Activated naive CD4-positive, alpha-beta T cell treated with anti-CD3 and anti-CD28 coated beads, Interleukin-2, amount 10 ng/mL, durations not matched to agents 7 days and 5 days (primary cell): Measurements from ENCODE around the gene PM20D2.
"Not testable (repeated sequence)": the region's sequence is repeated elsewhere in the genome, so short reads cannot be mapped to it uniquely, and the experiment has no call there.

Source experiments
- CTCF ChIA-PET: fragments of 350-600 bp; sonication (Branson Sonifier 250); formaldehyde crosslinking; loops from one replicate; lab custom pipeline; 2021; ENCODE audit warnings: antibody characterized with exemption; lab: Charles Lee
- DNase-seq: peaks from one replicate; pipeline ENCODE4 v3.0.0-alpha.2; 2020
- H3K27ac Mint-ChIP-seq: one replicate; pipeline ENCODE4 v1.8.0; 2021; ENCODE audit warnings: mild to moderate bottlenecking, moderate library complexity, mixed read lengths
- H3K27me3 Mint-ChIP-seq: one replicate; pipeline ENCODE4 v1.8.0; 2021; ENCODE audit warnings: mild to moderate bottlenecking, mixed read lengths
- H3K36me3 Mint-ChIP-seq: one replicate; pipeline ENCODE4 v1.8.0; 2021; ENCODE audit warnings: mixed read lengths
- H3K4me1 Mint-ChIP-seq: one replicate; pipeline ENCODE4 v1.8.0; 2021; ENCODE audit warnings: mixed read lengths
- H3K4me3 Mint-ChIP-seq: one replicate; pipeline ENCODE4 v1.8.0; 2021; ENCODE audit warnings: mild to moderate bottlenecking, moderate library complexity, mixed read lengths
- H3K9me3 Mint-ChIP-seq: one replicate; pipeline ENCODE4 v1.8.0; 2021; ENCODE audit warnings: mixed read lengths

The PM20D2 gene, protein sequence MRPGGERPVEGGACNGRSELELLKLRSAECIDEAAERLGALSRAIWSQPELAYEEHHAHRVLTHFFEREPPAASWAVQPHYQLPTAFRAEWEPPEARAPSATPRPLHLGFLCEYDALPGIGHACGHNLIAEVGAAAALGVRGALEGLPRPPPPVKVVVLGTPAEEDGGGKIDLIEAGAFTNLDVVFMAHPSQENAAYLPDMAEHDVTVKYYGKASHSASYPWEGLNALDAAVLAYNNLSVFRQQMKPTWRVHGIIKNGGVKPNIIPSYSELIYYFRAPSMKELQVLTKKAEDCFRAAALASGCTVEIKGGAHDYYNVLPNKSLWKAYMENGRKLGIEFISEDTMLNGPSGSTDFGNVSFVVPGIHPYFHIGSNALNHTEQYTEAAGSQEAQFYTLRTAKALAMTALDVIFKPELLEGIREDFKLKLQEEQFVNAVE

GRCh38 chr6:89145956-89146717 lies at the start of gene PM20D2:
Gene PM20D2 (plus strand): TSS chr6:89146055. CDS start chr6:89146145, 90 bp downstream.
- CTCF ChIA-PET, result interaction anchor here (1.4 to 3.5 kb wide), 2 partner anchors 66 to 161 kb away, joined by 3 to 20 read pairs; partner anchors contain the start of gene PNRC1

GRCh38 chr6:89098461-89098860 lies 47.4 kb upstream of the PM20D2 start:
- no peaks in the 10 kb centered on the region for H3K9me3 Mint-ChIP-seq
- CTCF ChIA-PET, result no interaction called here
- H3K4me3 Mint-ChIP-seq, result no peak overlapping the region
- no peak for DNase-seq
- no peaks in the 10 kb centered on the region for H3K4me1 Mint-ChIP-seq
- H3K27ac Mint-ChIP-seq, result no peak overlapping the region
- H3K36me3 Mint-ChIP-seq, result no peaks in the 10 kb centered on the region
- H3K27me3 Mint-ChIP-seq, result no peaks in the 10 kb centered on the region

More at GRCh38 chr6:89145956-89146717, at the start of gene PM20D2:
- Mint-ChIP-seq H3K4me3 (peak within 1 kb of the TSS; percentile 88), H3K36me3 (peaks cover 23% of the 10 kb centered on the region), H3K9me3 (no peaks in the 10 kb centered on the region), H3K27me3 (no peaks in the 10 kb centered on the region), H3K27ac (peak within 1 kb of the TSS; percentile 93), H3K4me1 (peaks cover 37% of the 10 kb centered on the region)
- peak; percentile 74 for DNase-seq

- Mint-ChIP-seq H3K27me3 (no peaks in the 10 kb centered on the region), H3K4me1 (no peaks in the 10 kb centered on the region), H3K27ac (no peak overlapping the region), H3K4me3 (no peak overlapping the region), H3K9me3 (no peaks in the 10 kb centered on the region), H3K36me3 (no peaks in the 10 kb centered on the region)
- DNase-seq, result no peak
- CTCF ChIA-PET, result no interaction called here
These were observed 45.7 kb upstream of the PM20D2 start for GRCh38 chr6:89100114-89100513.

DNA sequence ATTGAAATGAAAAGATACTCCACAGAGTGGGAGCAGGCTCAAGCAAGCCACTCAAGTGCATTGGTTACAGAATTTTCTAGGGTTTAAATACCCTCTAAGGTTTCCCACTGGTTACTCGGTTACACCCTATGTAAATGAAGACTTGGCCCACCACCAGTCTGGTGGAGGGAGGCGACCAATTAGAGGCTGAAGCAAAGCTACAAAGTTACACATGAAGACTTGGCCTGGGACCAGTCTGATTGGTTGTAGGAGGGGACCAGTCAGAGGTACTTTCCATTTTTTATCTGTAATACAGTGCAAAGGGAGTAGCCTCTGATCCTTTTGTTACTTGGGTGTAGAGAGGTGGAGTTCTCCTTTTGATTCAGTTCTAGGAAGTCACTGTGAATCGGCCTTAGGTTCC lies 35.6 kb upstream of the PM20D2 start:
- CTCF ChIA-PET, result no interaction called here
- Mint-ChIP-seq H3K4me1 (no peaks in the 10 kb centered on the region), H3K4me3 (no peak overlapping the region), H3K27me3 (no peaks in the 10 kb centered on the region), H3K36me3 (no peaks in the 10 kb centered on the region), H3K27ac (no peak overlapping the region), H3K9me3 (no peaks in the 10 kb centered on the region)
- no peak for DNase-seq

DNA sequence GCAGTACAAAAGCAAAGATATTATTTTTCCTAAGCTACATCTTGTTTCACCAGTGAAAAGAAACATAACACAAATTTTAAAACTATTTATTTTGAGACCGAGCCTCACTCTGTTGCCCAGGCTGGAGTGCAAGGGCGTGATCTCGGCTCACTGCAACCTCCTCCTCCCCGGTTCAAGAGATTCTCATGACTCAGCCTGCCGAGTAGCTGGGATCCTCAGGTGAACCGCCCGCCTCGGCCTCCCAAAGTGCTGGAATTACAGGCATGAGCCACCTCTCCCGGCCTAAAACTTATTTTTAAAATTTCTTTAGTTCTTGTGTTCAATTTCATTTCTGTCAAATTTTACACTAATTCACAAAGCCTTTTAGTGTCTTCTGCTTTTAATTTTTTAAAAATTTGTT lies 33.9 kb upstream of the PM20D2 start:
- no peak for DNase-seq
- Mint-ChIP-seq H3K27me3 (peaks cover 9% of the 10 kb centered on the region), H3K27ac (no peak overlapping the region), H3K36me3 (no peaks in the 10 kb centered on the region), H3K4me3 (no peak overlapping the region), H3K4me1 (peaks cover 2% of the 10 kb centered on the region), H3K9me3 (no peaks in the 10 kb centered on the region)
- CTCF ChIA-PET, result no interaction called here

DNA sequence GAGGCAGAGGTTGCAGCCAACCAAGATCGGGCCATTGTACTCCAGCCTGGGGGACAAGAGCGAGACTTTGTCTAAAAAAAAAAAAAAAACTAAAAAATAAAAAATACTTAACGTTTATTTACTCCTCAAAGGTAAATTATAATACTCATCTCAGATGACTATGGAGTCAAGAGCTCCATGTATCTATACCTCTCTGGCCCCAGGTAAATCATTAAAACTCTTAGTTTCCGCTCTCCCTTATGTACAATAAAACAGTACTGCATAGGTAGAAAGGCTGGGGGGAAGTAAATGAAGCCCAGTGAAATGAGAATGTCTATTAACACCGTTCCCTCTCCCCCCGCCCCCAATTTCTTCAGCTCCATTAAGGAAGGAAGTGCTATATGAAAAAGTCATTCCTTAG lies 29.2 kb upstream of the PM20D2 start:
- Mint-ChIP-seq H3K9me3 (no peaks in the 10 kb centered on the region), H3K27me3 (peaks cover 38% of the 10 kb centered on the region), H3K4me3 (peak overlapping the region; percentile 68), H3K27ac (no peak overlapping the region), H3K4me1 (peaks cover 6% of the 10 kb centered on the region), H3K36me3 (no peaks in the 10 kb centered on the region)
- no peak for DNase-seq
- CTCF ChIA-PET, result interaction anchor here (0.9 kb wide), 1 partner anchor 134 kb away, joined by 4 read pairs; no protein-coding TSS in a partner anchor

DNA sequence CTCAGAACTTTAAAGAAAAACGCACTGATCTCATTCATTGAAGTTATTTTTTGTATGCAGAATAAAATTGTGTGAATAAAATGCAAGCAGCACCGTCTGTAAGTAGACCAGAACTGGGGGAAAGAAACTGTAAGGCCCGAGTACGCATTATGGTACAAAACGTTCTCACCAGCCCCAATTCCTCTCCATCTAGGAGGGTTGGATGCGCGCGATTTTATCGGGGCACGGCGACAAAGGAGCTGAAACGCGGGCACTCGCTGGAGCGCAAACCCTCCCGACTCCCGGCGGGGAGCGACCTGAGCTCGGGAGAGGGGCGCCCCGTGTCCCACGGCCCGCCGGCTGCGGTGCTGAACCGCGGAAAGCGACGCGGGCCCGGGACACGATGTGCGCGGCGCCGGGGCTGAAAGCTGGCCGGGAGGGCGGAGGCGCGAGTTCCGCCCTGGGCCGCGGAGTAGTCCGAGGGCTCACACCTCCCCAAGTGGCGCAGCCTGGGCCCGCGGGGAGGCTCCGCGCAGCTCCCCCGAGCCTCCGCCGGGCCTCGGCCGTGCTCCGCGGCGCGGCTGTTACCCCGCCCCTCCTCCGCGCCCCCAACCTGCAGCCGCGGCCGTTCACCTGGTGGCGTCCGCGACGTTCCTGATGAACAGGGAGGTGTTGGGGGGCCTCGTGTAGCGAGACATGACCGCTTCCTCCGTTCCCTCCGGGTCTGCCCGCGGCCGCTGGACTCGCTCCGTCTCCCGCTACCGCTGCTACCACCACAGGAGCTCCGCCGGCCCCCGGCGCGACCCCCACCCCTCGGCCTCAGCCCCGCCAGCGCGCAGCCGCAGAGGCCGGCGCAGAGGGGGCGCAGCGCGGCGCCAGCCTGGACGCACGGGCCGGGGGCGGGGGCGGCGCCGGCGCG lies 28.4 kb upstream of the PM20D2 start, which contains the start of gene SRSF12:
Gene SRSF12, minus strand, starts transcription at position 861 of the 898 bp plus-strand sequence. Its CDS starts 184 bp downstream, at position 677.
- no peak within 1 kb of the TSS for H3K27ac Mint-ChIP-seq
- H3K4me3 Mint-ChIP-seq, result peak within 1 kb of the TSS; percentile 68
- H3K36me3 Mint-ChIP-seq, result no peaks in the 10 kb centered on the region
- DNase-seq, result peak; percentile 45
- H3K9me3 Mint-ChIP-seq, result no peaks in the 10 kb centered on the region
- H3K27me3 Mint-ChIP-seq, result peaks cover 38% of the 10 kb centered on the region
- peaks cover 6% of the 10 kb centered on the region for H3K4me1 Mint-ChIP-seq
- CTCF ChIA-PET, result interaction anchor here (1.1 to 1.9 kb wide), 3 partner anchors 34 to 134 kb away, joined by 4 to 5 read pairs (median 4); no protein-coding TSS in a partner anchor

DNA sequence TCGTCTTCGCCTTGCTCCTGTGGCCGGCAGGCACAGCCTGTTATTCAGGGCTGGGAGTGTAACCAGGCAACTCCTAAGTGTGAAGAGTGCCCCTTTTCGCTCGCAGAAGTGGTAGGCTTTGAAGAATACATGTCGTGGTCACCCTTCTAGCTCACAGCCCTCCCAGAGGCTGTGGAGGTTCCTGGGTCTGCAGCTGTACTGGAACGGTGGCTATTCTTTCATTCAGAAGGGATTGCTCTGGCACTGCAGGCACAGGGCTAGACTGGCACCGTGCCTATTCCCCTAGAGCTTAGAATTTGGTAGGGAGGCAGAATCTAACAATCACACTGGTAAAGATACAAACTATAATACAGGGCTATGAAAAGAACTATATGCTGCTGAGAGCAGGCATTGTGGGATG lies 26.9 kb upstream of the PM20D2 start:
- DNase-seq, result no peak
- CTCF ChIA-PET, result interaction anchor here (0.6 to 1.9 kb wide), 2 partner anchors 135 to 137 kb away, joined by 3 to 4 read pairs; no protein-coding TSS in a partner anchor
- Mint-ChIP-seq H3K4me1 (peaks cover 6% of the 10 kb centered on the region), H3K27me3 (peaks cover 38% of the 10 kb centered on the region), H3K9me3 (no peaks in the 10 kb centered on the region), H3K27ac (no peak overlapping the region), H3K4me3 (peak overlapping the region; percentile 35), H3K36me3 (no peaks in the 10 kb centered on the region)

- no peak overlapping the region for H3K4me3 Mint-ChIP-seq
- peaks cover 38% of the 10 kb centered on the region for H3K27me3 Mint-ChIP-seq
- H3K4me1 Mint-ChIP-seq, result peaks cover 6% of the 10 kb centered on the region
- no peaks in the 10 kb centered on the region for H3K9me3 Mint-ChIP-seq
- H3K27ac Mint-ChIP-seq, result no peak overlapping the region
- no peak for DNase-seq
- CTCF ChIA-PET, result interaction anchor here (0.6 to 0.9 kb wide), 2 partner anchors 18 to 137 kb away, joined by 3 read pairs; no protein-coding TSS in a partner anchor
- no peaks in the 10 kb centered on the region for H3K36me3 Mint-ChIP-seq
These were observed 25.5 kb upstream of the PM20D2 start for GRCh38 chr6:89120371-89120770.

- H3K4me3 Mint-ChIP-seq, result no peak overlapping the region
- no peak for DNase-seq
- CTCF ChIA-PET, result interaction anchor here (1.3 to 1.6 kb wide), 3 partner anchors 23 to 139 kb away, joined by 3 to 5 read pairs (median 3); no protein-coding TSS in a partner anchor
- peaks cover 4% of the 10 kb centered on the region for H3K4me1 Mint-ChIP-seq
- no peaks in the 10 kb centered on the region for H3K36me3 Mint-ChIP-seq
- no peak overlapping the region for H3K27ac Mint-ChIP-seq
- no peaks in the 10 kb centered on the region for H3K9me3 Mint-ChIP-seq
- peaks cover 30% of the 10 kb centered on the region for H3K27me3 Mint-ChIP-seq
These were observed 23.9 kb upstream of the PM20D2 start for GRCh38 chr6:89121934-89122333.

- H3K9me3 Mint-ChIP-seq, result no peaks in the 10 kb centered on the region
- H3K4me1 Mint-ChIP-seq, result no peaks in the 10 kb centered on the region
- H3K27ac Mint-ChIP-seq, result no peak overlapping the region
- no peaks in the 10 kb centered on the region for H3K36me3 Mint-ChIP-seq
- CTCF ChIA-PET, result interaction anchor here (1.2 to 1.6 kb wide), 3 partner anchors 11 to 250 kb away, joined by 5 read pairs; no protein-coding TSS in a partner anchor
- DNase-seq, result peak; percentile 25
- H3K27me3 Mint-ChIP-seq, result peaks cover 24% of the 10 kb centered on the region
- no peak overlapping the region for H3K4me3 Mint-ChIP-seq
These were observed 23.2 kb upstream of the PM20D2 start for GRCh38 chr6:89122625-89123024.

DNA sequence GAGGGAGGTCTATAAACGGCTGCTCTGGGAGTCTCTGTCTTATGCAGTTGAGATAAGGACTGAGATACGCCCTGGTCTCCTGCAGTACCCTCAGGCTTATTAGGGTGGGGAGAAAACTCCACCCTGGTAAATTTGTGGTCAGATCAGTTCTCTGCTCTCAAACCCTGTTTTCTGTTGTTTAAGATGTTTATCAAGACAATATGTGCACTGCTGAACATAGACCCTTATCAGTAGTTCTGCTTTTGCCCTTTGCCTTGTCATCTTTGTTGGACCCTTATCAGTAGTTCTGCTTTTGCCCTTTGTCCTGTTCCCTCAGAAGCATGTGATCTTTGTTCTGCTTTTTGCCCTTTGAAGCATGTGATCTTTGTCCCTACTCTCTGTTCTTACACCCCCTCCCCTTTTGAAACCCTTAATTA lies 17.6 kb upstream of the PM20D2 start:
- H3K4me1 Mint-ChIP-seq, DNase-seq, CTCF ChIA-PET: not testable (repeated sequence)

DNA sequence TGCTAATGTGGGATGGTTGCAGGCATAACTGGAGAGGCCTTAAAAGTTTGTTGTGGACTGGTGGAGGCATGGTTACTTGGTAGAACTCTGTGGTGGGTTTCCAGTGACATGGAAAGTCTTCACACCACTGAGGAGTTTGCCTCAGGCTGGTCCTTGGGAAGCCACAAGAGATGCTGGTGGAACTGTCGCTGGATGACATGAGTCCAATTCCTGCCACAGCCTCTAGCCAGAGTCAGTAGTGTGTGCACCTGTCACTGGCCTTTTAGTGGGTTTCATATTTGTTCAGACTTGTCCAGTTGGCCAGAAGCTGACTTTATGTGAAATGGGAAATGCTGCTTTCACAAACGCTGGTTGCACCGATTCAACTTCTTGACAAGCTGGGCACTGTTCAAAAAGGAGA lies 14.3 kb upstream of the PM20D2 start:
- H3K36me3 Mint-ChIP-seq, result no peaks in the 10 kb centered on the region
- no peak for DNase-seq

More for the DNA sequence above, 17.6 kb upstream of the PM20D2 start:
- H3K27me3 Mint-ChIP-seq, H3K27ac Mint-ChIP-seq, H3K36me3 Mint-ChIP-seq, H3K4me3 Mint-ChIP-seq, H3K9me3 Mint-ChIP-seq: not testable (repeated sequence)

More for the DNA sequence above, 14.3 kb upstream of the PM20D2 start:
- CTCF ChIA-PET, result no interaction called here
- Mint-ChIP-seq H3K4me1 (no peaks in the 10 kb centered on the region), H3K27me3 (peaks cover 8% of the 10 kb centered on the region), H3K9me3 (peaks cover 6% of the 10 kb centered on the region), H3K27ac (no peak overlapping the region), H3K4me3 (no peak overlapping the region)
